ENCODE results near the gene WASL. TPM values are rescaled to one million over a fixed set of nuclear protein-coding genes. Genes with fewer than 3 reads are reported as not detected.

Gene WASL
- polyA plus RNA-seq, 2 of the 4 experiments (the other 2 are of a cell fraction) = 18.5 to 21.0 TPM

- no peaks in the 10 kb centered on the region for H3K9me3 ChIP-seq
- 71% methylated on average over 6 of the region's 6 CpGs for WGBS (ENCODE audit: missing lambda C conversion rate)
- no peak for ATAC-seq
- no peak for DNase-seq (ENCODE audit: low read depth in 1 of 2, low spot score in 1 of 2)
- H3K27ac ChIP-seq = no peak overlapping the region
- CTCF ChIA-PET = interaction anchor here (0.6 to 0.9 kb wide), 2 partner anchors 9 to 11 kb away, joined by 3 read pairs; no protein-coding TSS in a partner anchor
- no peak for TF ChIP-seq CBX8 (IDR thresholded peaks at IDR 0.05)
- no peak for TF ChIP-seq TP53 (CRISPR knock-in tag; IDR thresholded peaks at IDR 0.05)
- TF ChIP-seq MAZ (IDR thresholded peaks at IDR 0.05; ENCODE audit: borderline replicate concordance, low read depth, low read length) = no peak
- TF ChIP-seq SREBF2 (IDR thresholded peaks at IDR 0.05) = no peak
- TF ChIP-seq HES2 (IDR thresholded peaks at IDR 0.05) = no peak
- no peak for TF ChIP-seq MAX (IDR thresholded peaks at IDR 0.05)
- no peak for TF ChIP-seq CBX2 (IDR thresholded peaks at IDR 0.05; ENCODE audit: borderline replicate concordance, low read depth)
- no peak for TF ChIP-seq EHF (CRISPR knock-in tag; IDR thresholded peaks at IDR 0.05)
- no peak for TF ChIP-seq CHD4 (IDR thresholded peaks at IDR 0.05; ENCODE audit: borderline replicate concordance)
- TF ChIP-seq HOXA7 (CRISPR knock-in tag; IDR thresholded peaks at IDR 0.05) = no peak
- no peak for TF ChIP-seq ATOH8 (CRISPR knock-in tag; IDR thresholded peaks at IDR 0.05; ENCODE audit: low read depth)
- no peak for TF ChIP-seq RCOR1 (IDR thresholded peaks at IDR 0.05; ENCODE audit: low read depth, low read length)
- no peak for TF ChIP-seq EP300 (IDR thresholded peaks at IDR 0.05)
- TF ChIP-seq MYC (IDR thresholded peaks at IDR 0.05; ENCODE audit: borderline replicate concordance, low read length) = no peak
- no peak for TF ChIP-seq NFE2L2 (conservative IDR thresholded peaks at IDR 0.05; ENCODE audit: low read length)
- H3K4me3 ChIP-seq = no peak overlapping the region
- no peaks in the 10 kb centered on the region for H3K4me1 ChIP-seq
- POLR2A ChIA-PET = no interaction called here
- no peak for FAIRE-seq
- no peak overlapping the region for H3K4me2 ChIP-seq
These were observed 85.6 kb downstream of the WASL start for GRCh38 chr7:123663200-123663599.

GRCh38 chr7:123662755-123663154 lies 86.0 kb downstream of the WASL start:
- POLR2A ChIA-PET = no interaction called here
- ATAC-seq = no peak
- no peak for FAIRE-seq

More at GRCh38 chr7:123662755-123663154, 86.0 kb downstream of the WASL start:
- no peak for DNase-seq (ENCODE audit: low read depth in 1 of 2, low spot score in 1 of 2)
- CTCF ChIA-PET = interaction anchor here (0.6 to 1.3 kb wide), 4 partner anchors 8 to 20 kb away, joined by 3 read pairs; no protein-coding TSS in a partner anchor
- Histone ChIP-seq H3K4me2 (no peak overlapping the region), H3K4me3 (no peak overlapping the region), H3K4me1 (no peaks in the 10 kb centered on the region), H3K9me3 (no peaks in the 10 kb centered on the region), H3K27ac (no peak overlapping the region)
- WGBS (ENCODE audit: missing lambda C conversion rate) = 12% methylated on average over 3 of the region's 3 CpGs
- TF ChIP-seq JUNB (IDR thresholded peaks at IDR 0.05) (no peak), REST (IDR thresholded peaks at IDR 0.05) (no peak), CBX8 (IDR thresholded peaks at IDR 0.05) (no peak), NR3C1 (IDR thresholded peaks at IDR 0.05) (no peak), FOSB (CRISPR knock-in tag; IDR thresholded peaks at IDR 0.05) (no peak), TP53 (CRISPR knock-in tag; IDR thresholded peaks at IDR 0.05) (no peak), E2F6 (IDR thresholded peaks at IDR 0.05; ENCODE audit: borderline replicate concordance, low read depth) (no peak), CHD4 (IDR thresholded peaks at IDR 0.05; ENCODE audit: borderline replicate concordance) (no peak), PBX3 (IDR thresholded peaks at IDR 0.05) (no peak), HOXB13 (CRISPR knock-in tag; IDR thresholded peaks at IDR 0.05; ENCODE audit: low read depth) (no peak), RNF2 (IDR thresholded peaks at IDR 0.05; ENCODE audit: borderline replicate concordance, low read depth) (no peak), USF2 (IDR thresholded peaks at IDR 0.05) (no peak), NFE2L2 (conservative IDR thresholded peaks at IDR 0.05; ENCODE audit: low read length) (no peak), ZSCAN20 (CRISPR knock-in tag; IDR thresholded peaks at IDR 0.05) (no peak), EHF (CRISPR knock-in tag; IDR thresholded peaks at IDR 0.05) (no peak), EHMT2 (IDR thresholded peaks at IDR 0.05; ENCODE audit: low read depth) (no peak), RCOR1 (IDR thresholded peaks at IDR 0.05; ENCODE audit: low read depth, low read length) (no peak), TFCP2L1 (CRISPR knock-in tag; IDR thresholded peaks at IDR 0.05) (no peak), ESRRA (IDR thresholded peaks at IDR 0.05; ENCODE audit: borderline replicate concordance, low read length) (no peak)

All from A549 (cell line).